NCI-H1436 treated with DMSO at 0.1 percent for 48 hours (cell line): ENCODE results near the gene CADM4.
"Not testable (repeated sequence)": the region's sequence is repeated elsewhere in the genome, so short reads cannot be mapped to it uniquely, and the experiment has no call there.

Source experiments
- DNase-seq: peaks from one replicate; lab custom pipeline; 2025; lab: John Stamatoyannopoulos, UW

The CADM4 gene, protein sequence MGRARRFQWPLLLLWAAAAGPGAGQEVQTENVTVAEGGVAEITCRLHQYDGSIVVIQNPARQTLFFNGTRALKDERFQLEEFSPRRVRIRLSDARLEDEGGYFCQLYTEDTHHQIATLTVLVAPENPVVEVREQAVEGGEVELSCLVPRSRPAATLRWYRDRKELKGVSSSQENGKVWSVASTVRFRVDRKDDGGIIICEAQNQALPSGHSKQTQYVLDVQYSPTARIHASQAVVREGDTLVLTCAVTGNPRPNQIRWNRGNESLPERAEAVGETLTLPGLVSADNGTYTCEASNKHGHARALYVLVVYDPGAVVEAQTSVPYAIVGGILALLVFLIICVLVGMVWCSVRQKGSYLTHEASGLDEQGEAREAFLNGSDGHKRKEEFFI

DNA sequence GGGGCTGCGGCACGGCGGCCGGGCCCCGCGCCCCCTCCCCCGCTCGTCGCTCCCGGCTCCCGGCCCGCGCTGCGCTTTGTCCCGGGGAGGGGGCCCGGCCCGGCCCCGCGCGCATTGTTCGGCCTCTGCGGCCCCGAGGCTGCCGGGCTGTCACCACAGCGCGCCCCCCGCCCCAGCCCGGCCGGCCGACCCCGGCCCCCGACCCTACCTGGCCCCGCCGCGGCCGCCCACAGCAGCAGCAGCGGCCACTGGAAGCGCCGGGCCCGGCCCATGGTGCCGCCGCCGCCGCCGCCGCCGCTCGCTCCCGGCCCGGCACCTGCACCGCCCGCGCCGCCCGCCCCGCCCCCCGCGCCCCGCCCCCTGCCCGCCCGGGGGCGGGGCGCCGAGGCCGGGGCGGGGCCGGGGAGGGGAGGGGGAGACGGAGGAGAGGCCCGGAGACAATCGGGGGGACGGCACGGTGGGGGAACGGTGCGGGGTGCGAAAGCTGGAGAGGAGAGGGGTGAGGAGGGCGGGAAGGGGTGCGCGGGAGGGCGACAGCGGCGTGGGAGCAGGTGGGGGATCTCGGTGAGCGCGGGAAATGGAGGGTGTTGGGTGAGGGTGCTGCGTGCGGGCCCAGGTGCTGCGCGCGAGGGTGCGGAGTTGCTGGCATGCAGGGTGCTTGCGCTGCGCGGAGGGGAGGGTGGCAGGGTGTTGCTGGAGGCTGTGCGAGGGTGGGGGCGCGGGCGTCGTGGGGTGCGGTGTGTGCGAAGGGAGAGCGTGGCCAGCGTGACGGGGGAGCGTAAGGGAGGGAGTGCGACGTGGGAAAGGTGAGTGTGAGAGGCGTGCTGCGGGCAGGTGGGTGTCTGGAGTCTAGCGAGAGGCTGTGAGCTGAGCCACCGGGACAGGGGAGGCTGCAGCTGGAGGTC is at the start of gene CADM4:
Gene CADM4 (minus strand): TSS at position 332 of the 905 bp plus-strand sequence. CDS start 60 bp downstream, at position 272.
- no peak for DNase-seq

DNA sequence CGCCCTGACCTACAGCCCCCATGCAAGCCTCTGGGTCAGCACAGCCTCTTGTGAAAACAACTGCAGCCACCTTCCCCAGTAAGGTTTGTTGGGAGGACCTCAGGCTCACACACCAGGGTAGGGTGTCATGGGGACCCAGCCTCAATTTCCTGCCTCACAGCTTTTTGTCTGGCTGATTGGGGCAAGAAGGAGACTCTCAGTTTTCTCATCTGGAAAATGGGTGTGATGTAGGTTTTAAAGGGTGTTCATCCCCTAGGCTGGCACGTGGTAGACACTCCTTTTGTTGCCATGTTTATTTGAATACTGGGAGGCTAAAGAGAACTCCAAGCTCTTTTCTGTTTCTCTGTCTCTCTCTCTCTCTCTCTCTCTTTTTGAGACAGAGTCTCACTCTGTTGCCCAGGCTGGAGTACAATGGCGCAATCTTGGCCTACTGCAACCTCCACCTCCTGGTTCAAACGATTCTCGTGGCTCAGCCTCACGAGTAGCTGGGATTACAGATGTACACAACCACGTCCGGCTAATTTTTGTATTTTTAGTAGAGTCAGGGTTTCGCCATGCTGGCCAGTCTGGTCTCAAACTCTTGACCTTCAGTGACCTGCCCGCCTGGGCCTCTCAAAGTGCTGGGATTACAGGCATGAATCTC is 48.5 kb upstream of the CADM4 start:
- no peak for DNase-seq

DNA sequence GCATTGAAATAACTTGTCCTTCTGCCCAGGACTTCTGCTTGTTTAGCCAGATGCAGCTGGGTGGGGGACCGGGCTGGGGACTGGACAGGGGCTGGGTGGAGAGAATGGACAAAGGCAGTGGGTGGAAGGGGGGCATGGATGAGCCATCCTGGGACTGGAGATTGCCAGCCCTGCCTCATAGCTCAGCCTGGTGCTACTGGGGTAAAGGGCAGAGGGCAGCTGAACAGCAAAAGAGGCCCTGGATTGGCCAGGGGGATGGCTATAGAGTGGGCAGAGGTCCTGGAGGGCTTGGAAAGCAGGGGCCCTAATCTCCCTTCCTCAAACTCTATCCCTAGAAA is 48.0 kb upstream of the CADM4 start:
- DNase-seq, result no peak

DNA sequence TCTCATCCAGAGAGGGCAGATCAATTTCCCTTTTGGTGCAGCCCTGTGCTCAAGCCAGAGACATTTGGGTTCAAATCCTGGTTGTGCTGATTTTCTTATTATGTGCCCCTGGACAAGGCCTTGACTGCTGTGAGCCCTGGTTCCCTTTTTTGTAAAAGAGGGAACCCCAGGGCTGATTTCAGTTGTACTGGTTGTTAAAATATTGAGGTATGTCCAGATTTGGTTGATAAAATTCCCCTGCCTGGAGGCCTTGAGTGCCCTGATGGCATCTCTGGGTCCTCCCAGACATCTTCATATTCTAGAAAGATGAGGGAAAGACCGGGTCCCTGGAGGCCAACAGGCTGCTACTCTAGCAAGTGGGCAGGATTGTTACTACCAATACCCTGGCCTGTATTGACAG is 44.7 kb upstream of the CADM4 start:
- no peak for DNase-seq

DNA sequence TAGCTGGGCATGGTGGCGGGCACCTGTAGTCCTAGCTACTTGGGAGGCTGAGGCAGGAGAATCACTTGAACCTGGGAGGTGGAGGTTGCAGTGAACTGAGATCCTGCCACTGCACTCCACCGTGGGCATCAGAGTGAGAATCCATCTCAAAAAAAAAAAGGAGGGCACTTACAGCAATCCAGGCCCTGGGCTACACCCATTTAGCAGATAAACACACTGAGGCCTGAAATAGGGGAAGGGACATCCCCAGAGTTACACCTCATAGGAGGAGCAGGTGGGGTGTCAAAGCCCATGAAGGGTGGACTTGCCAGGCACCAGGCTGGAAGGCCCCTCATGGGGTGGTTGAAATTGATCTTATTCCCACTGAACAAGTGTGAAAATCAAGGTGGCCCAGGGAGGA is 44.3 kb upstream of the CADM4 start:
- no peak for DNase-seq

DNA sequence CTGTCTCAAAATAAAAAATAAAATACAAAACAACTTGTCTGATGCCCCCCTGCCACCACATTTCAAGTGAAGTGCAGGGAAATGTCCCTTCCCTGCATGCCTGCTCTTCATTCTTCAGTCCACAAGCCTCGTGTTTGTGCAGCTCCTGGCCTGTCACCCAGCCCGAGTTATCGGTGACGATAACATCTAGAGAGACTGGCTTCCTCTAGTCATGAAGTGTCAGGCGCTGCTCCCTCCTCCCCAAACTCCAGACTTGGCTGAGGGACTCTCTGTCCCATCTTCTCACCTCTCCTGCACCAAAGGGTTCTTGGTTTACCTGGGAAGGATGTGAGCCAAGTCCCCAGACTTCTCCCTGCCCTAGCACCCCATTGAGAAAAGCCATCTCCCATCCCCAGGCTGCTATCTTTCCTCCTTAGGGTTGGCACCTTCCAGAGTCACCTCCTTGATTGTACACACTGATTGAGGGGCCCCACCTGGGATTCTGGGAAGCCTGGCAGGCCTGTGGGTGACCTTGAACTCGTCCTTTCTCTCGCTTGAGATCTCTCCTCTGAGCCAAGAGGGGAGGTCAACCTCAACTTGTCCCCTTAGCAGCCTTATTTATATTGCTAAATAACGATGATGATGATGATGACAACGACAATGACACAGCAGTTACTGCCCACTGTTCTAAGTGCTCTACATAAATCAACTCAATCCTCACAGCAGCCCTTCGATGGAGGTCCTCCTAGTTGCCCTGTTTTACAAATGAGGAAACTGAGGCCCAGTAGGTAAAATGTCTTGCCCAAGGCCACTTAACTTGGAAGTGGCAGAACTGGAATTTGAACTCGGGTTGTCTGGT is 43.4 kb upstream of the CADM4 start:
- no peak for DNase-seq

DNA sequence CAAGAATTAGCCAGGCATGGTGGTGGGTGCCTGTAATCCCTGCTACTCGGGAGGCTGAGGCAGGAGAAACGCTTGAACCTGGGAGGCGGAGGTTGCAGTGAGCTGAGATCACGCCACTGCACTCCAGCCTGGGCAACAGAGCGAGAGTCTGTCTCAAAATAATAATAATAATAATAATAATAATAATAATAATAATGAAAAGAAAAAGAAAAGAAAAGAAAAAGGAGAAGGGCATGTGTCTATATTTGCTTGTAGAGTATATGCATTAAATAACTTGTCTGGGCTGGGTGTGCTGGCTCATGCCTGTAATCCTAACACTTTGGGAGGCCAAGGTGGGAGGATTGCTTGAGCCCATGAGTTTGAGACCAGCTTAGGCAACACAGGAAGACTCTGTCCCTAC is 42.6 kb upstream of the CADM4 start:
- DNase-seq, result not testable (repeated sequence)

DNA sequence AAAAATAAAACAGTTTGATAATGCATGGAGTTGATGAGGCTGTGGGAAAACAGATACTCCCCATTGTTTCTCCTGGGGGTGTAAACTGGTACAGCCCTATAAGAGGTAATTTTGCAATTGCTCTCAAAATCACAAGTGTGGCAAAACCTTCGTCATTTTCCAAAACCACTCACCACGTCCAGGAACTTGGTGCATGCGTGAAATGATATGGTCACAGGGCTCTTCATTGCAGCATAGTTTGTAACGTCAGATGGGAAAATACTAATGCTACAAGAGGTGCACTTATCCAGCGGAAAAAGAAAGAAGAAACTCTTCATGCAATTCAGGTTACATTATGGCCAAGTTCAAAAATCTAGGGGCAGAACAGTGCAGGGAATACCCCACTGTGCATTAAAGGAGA is 42.2 kb upstream of the CADM4 start:
- no peak for DNase-seq

DNA sequence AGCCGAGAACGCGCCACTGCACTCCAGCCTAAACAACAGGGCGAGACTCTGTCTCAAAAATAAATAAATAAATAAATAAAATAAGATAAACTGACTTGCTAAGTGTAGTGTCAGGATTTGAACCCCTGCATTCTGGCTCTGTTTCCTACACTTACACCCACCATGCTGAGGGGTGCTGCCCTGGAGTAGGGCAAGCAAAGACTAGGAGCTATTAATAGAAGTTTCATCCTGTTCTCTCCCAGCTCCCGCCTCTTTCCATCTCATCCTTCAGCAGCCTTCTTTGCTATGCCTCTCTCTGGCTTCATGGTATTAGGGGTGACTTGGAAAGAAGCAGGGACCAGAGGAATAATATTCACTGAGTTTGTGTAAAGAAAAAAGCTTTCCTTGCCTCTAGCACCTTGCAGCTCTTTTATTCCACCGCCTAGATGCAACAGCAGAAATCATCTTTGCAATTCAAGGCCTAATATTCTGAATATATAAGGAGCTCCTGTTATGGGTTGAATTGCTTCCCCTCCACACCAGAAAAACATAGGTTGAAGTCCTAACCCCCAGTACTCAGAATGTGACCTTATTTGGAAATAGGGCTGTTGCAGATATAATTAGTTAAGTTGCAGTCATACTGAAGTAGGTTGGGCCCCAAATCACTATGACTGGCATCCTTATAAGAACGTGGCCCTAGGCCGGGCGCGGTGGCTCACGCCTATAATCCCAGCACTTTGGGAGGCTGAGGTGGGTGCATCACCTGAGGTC is 39.0 kb upstream of the CADM4 start:
- DNase-seq, result no peak

DNA sequence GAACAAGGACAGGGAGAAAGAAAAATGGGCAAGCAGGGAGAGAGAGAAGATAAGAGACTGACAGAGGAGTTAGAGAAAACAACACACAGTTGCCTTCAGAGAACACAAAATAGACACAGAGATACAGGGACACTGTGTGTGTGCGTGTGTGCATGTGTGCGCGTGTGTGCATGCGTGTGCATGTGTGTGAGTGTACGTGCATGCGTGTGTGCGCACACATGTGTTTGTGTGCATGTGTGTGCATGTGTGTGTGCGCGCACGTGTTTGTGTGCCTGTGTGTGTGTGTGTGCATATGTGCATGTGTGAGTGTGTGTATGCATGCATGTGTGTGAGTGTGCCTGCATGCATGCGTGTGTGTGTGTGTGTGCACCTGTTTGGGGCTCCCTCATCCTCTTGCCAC is 36.3 kb upstream of the CADM4 start:
- no peak for DNase-seq

DNA sequence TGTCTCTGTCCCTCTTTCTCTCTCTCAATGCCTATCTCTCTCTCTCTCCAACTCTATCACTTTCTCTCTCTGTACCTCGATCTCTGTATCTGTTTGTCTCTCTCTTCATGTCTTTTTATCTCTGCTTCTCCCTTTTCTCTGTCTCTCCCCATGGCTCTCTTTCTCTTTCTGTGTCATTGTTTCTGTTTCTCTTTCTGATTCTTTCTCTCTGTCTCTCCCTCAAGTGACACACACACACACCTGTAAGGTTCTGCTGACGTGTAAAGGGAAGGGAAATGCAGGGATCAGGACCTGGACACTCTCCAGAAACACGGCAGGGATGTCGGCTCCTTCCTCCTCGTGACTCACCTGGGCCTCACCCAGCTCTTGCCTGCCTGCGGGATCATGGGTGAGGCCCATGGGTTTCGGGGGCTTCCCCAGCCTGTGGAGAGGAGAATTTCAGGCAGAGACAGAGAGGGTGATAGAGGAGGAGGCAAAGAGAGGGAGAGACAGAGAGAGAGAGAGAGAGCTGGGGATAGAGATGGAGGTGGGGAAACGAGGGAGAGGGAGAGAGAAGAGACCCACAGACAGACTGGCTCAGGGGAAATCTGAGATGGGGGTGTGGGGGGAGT is 35.7 kb upstream of the CADM4 start:
- no peak for DNase-seq

DNA sequence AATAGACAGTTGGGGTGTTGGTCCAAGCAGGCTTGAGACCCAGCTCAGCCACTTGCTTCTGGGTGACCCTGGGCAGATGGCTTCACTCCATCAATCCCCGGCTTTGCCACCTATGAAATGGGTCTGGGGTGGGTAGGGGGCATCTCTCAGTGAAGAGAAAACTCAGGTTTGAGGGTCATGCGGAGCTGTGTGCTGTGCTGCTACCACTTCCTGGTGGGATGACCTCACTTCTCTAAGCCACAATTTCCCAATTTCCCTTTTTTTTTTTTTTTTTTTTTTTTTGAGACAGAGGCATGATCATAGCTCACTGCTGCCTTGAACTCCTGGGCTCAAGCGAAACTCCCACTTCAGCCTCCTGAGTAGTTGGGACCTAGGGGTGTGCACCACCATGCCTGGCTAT is 34.9 kb upstream of the CADM4 start:
- DNase-seq, result no peak

DNA sequence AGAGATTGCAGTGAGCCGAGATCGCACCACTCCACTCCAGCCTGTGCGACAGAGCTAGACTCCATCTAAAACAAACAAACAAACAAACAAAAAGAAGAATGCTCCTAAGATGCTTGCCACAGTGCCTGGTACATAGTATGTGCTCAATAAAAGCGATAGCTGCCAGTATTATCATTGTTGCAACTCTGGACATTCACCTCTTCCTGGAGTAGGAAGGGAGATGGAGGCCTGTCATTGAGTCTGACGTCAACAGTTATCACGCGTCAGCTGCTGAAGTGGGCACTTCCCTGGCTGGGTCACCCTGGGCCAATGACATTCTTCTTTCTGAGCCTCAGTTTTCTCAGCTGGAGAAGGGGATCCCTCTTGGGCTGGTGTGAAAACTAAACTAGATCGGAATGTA is 34.5 kb upstream of the CADM4 start:
- no peak for DNase-seq

DNA sequence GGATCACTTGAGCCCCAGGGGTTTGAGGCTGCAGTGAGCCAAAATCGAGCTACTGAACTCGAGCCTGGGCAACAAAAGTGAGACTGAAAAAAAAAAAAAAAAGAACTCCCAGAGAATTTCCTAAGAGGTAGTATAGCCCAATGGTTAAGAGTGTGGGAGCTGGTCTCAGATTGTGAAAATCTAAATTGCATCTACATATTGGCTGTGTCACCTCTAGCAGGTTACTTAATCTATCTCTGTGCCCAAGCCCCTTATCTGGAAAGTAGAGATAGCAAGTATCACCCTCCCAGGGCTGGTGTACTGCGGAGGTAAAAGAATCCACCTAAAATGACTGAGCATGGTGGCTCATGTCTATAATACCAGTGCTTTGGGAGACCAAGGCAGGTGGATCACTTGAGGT is 34.0 kb upstream of the CADM4 start:
- DNase-seq, result no peak

DNA sequence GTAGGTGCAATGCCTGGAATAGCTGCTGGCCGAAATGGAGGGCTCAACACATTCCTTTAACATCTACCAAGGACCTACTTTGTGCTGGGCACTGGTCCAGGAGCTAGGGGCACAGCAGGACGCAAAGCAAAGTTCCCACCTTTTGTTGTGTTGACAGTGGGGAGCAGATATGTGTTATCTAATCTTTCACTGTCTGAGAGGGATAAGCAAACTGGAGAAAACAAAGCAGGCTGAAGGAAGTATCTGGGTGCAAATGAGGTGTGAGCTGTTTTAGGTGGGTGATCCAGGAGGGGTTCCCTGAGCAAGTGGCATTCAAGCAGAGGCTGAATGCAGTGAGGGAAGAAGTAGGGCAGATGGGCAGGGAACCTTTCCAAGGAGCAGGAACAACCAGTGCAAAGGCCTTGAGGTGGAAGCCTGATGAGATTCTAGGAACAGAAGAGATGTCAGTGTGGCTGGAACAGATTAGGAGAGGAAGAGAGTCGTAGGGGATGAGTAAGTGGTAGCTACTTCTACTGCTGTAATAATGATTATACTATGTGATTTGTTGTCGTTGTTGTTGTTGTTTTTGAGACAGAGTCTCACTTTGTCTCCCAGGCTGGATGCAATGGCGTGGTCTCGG is 32.5 kb upstream of the CADM4 start:
- no peak for DNase-seq

DNA sequence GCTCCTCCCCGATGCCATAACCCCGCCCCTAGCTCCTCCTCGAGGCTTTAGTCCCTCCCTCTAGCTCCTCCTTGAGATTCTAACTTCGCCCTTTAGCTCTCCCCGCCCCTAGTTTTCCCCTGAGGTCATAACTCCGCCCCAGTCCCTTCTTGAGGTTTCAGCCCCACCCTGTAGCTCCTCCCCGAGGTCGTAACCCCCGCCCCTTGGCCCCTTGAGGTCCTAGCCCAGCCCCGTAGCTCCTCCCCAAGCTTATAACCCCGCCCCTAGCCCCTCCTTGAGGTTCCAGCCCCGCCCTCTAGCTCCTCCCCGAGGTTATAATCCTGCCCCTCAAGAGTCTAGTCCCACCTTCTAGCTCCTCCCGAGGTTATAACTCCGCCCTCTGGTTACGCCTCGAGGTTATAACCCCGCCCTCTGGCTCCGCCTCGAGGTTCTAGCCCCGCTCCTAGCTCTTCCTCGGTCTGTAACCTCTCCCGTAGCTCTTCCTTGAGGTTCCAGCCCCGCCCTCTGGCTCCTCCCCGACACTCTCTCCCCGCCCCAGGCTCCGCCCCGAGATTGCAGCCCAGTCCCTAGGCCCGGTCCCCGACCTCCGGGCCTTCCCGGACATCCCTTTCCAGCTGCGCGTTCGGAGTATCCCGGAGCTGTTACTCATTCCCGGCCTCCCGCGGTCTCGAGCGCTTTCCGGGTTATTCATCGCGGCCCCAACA is 28.9 kb upstream of the CADM4 start:
- peak; percentile 97 for DNase-seq

DNA sequence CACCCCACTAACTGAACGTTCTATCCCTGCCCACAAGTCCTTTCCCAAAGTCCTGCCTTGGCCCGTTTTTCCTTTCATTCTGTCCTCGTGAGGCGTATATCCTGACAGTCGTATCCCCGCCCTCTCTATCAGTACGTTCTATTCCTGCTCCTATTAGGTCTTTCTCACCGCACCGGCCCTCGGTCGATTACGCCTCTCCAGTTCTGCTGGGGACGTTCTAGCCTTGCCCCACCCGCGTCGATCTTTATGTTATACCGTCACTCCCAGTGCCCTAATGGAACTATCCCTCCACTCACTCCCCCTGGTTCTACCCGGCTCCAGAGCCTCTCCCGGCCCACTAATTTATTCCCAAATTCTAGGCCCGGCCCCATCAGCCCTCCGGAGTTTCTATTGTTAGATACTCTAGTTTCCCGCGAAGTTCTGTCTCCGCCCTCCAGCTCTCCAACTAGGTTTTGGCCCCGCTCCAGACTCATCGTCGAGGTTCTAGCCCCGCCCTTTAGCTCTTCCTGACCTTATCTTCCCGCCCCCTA is 28.3 kb upstream of the CADM4 start:
- no peak for DNase-seq

DNA sequence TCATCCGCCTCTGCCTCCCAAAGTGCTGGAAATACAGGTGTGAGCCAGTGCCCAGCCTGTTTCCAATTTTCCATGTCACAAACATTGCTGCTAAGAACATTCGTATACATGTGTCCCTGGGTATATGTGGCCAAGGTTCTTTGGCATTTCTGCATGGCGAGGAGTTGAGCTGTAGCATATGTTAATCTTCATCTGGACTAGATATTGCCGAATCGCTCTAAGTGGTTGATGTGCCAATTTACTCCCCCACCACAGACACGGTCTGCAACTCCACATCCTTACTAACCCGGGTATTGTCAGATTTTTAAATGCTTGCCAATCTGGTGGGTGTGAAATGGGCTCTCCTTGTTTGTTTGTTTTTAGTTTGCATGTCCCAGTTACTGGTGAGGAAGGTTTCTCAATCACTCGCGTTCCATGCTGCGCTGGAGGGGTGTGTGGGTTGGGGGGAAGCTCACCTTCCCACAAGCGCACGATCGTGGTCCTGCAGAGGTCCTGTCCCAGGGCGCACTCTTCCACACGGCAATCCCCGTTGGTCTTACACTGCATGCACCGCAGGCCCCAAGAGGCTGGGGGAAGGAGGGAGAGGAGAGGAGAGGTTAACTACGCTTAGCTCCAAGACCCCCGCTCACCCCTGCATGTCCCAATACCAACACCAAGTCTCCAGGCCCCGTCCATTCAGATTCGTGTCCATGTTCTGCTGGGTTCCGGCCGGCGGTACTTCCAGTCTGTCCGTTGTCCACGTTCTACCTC is 27.7 kb upstream of the CADM4 start:
- no peak for DNase-seq

DNA sequence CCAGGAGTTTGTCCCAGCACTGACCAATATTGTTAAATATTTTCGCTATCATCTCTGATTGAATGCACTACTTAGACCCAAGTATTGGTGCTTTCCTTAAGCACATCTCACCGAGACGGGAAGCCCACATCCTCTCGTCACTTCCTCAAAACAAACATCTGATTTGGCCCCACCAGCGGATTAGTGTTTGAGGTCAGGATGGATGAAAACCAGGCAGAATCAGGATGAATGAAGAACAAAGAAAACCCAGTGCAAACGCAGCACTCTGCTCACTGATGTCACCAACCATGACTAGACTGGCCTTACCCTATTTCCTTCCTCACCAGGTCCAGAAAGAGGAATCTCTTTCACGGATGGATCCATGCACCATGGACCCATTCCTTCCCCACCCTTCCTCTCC is 24.4 kb upstream of the CADM4 start:
- no peak for DNase-seq
